Measurements from ENCODE around the gene NEUROG1.
A peak's percentile ranks its signal among the peaks of the same experiment; 100 is the strongest.

The NEUROG1 gene

DNA sequence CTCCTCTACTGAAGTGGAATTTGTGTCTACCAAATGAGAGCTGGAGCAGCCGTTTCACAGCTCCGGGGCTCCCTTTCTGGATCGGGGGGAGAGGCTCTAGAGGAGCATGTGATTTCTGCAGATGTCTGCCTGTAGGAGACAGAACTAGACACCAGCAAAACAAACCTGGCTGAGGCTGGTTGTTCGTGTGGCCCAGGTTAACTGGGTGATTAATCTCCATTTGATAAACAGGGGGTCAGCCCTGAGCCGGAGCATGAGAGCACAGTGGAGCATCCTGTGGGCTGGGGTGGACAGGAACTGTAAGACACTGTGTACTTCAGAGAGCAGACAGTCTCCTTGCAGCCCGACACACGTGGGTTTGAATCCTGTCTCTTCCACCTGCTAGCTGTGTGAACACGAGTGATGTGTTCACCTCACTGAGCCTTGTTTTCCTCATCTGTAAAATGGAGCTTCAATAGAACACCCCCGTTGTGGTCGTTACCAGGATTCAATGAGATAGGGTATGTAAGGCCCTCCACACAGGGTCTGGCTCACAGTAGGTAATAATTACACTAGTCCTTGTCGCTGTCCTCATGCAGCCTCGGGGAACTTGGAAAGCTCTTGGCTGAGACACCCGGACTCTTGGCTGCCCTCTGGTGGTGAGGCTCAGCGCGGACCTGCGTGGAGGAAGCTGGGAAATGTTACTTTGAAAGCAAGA is 30.1 kb upstream of the NEUROG1 start:
- H3K4me3 ChIP-seq (ENCODE audit: low read depth, low read length), result no peak overlapping the region
- DNase-seq (ENCODE audit: low read depth), result no peak

GRCh38 chr5:135565266-135565665 is 29.5 kb upstream of the NEUROG1 start:
- no peak for DNase-seq (ENCODE audit: low read depth)
- no peak overlapping the region for H3K4me3 ChIP-seq (ENCODE audit: low read depth, low read length)

GRCh38 chr5:135564331-135564730 is 28.6 kb upstream of the NEUROG1 start:
- no peak for DNase-seq (ENCODE audit: low read depth)
- no peak overlapping the region for H3K4me3 ChIP-seq (ENCODE audit: low read depth, low read length)

DNA sequence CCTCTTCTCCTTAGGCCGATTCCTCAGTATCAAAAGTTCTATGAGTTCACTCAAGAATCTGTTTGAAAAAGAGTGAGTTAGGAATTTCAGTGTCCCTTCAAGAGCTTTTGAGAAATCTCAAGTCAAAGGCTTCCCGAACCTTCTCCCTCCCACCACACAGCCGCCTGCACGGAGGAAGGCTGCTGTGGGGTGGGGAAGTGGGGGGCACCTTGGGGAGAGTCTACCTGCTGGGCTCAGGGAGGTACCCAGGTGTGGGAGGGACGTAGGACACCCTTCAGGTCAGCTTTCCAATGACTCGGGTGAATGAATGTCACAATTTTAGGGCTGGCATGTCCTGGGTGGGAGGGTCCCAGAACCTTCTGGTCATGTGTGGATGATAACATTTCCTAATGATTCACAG is 25.5 kb upstream of the NEUROG1 start:
- H3K4me3 ChIP-seq (ENCODE audit: low read depth, low read length), result no peak overlapping the region
- DNase-seq (ENCODE audit: low read depth), result no peak

DNA sequence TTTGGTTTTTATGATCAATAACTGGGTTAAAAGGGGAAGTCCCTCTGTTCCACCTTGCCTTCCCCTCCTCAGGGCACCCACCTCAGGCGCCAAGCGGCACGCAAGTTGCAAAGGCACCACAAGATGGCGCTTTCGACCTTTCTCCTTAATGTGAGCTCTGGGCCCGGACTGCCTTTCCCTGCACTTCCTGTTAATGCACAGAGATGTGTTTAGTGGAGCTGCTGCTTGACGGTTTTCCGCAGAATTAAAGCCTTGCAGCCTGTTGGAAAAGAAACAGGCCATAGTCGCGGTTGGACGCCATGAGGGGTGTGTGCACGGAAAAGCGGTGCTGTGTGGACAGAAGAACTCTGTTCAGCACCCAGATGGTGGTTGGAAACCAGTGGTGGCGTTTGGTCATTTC is 25.1 kb upstream of the NEUROG1 start:
- peak; percentile 24 for DNase-seq (ENCODE audit: low read depth)
- no peak overlapping the region for H3K4me3 ChIP-seq (ENCODE audit: low read depth, low read length)

- H3K4me3 ChIP-seq (ENCODE audit: low read depth, low read length), result no peak overlapping the region
- no peak for DNase-seq (ENCODE audit: low read depth)
These were observed 23.6 kb upstream of the NEUROG1 start for GRCh38 chr5:135559354-135559753.

- DNase-seq (ENCODE audit: low read depth), result no peak
- no peak overlapping the region for H3K4me3 ChIP-seq (ENCODE audit: low read depth, low read length)
These were observed 21.5 kb upstream of the NEUROG1 start for GRCh38 chr5:135557076-135557838.

DNA sequence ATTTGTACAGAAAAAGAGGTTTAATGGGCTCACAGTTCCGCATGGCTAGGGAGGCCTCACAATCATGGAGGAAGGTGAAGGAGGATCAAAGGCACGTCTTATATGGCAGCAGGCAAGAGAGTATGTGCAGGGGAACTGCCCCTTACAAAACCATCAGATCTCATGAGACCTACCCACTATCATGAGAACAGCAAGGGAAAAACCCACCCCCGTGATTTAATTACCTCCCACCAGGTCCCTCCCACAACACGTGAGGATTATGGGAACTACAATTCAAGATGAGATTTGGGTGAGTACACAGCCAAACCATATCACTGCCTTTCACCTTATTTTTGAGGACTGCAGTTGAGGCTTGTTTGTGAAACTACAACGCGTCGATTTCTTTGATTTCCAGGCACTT is 20.9 kb upstream of the NEUROG1 start:
- no peak overlapping the region for H3K4me3 ChIP-seq (ENCODE audit: low read depth, low read length)
- DNase-seq (ENCODE audit: low read depth), result no peak

GRCh38 chr5:135555530-135555929 is 19.8 kb upstream of the NEUROG1 start:
- no peak overlapping the region for H3K4me3 ChIP-seq (ENCODE audit: low read depth, low read length)
- DNase-seq (ENCODE audit: low read depth), result no peak

DNA sequence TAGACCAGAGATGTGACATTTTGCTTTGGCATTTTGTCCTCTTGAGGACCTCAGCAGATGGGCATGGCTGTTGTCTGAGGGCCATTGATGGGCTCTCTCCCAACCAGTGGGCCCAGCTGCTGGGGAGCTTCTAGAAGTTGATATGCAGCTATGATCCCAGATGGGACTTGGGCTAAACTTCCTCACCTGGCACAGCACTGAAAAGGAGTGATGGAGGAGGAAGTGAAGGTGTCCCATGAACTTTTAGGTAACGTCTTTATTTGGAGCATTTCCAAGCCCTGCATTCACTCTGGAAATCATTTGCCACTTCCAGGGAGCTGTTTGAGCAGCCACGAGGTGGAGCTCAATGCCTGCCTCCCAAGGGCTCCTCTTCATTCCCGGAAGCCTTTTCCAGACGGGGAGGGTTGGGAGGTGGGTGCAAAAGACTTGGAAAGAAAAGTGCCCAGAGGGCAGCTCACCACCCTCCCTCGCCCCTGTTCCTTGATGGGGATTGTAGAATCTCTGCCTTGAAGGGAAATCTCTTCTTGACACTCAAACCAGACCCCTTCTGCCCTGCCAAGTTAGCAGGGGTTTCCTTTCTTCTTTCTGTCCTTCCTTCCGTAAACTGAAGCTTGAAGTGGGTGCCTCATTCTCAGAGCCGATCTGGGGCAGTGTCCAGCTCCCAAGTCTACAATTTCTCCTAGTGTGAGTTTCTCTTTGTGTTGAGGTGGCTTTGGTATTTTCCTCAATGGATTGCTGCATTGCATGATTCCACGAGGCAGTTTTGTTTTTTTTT is 18.1 kb upstream of the NEUROG1 start:
- no peak for DNase-seq (ENCODE audit: low read depth)
- H3K4me3 ChIP-seq (ENCODE audit: low read depth, low read length), result no peak overlapping the region

- DNase-seq (ENCODE audit: low read depth), result peak; percentile 30
- H3K4me3 ChIP-seq (ENCODE audit: low read depth, low read length), result no peak overlapping the region
These were observed 16.1 kb upstream of the NEUROG1 start for GRCh38 chr5:135551593-135552447.

DNA sequence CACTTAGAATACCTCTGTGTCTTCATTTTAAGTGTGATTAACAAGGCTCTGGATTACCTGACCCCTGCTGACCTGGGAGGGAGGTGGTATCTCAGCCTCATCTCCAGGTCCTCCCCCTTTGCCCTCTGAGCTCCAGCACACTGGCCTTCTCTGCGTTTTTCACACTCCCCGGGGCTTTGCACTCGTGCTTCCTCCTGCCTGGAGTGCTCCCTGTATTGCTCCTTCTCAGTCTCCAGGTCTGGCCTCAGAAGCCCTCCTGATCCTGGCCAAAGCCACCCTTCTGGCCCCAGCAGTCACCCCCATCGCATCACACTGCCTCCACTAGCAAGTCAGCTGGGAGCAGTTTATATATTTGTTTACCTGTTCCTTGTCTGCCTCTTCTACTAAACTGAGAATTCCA is 13.6 kb upstream of the NEUROG1 start:
- H3K4me3 ChIP-seq (ENCODE audit: low read depth, low read length), result no peak overlapping the region
- no peak for DNase-seq (ENCODE audit: low read depth)

DNA sequence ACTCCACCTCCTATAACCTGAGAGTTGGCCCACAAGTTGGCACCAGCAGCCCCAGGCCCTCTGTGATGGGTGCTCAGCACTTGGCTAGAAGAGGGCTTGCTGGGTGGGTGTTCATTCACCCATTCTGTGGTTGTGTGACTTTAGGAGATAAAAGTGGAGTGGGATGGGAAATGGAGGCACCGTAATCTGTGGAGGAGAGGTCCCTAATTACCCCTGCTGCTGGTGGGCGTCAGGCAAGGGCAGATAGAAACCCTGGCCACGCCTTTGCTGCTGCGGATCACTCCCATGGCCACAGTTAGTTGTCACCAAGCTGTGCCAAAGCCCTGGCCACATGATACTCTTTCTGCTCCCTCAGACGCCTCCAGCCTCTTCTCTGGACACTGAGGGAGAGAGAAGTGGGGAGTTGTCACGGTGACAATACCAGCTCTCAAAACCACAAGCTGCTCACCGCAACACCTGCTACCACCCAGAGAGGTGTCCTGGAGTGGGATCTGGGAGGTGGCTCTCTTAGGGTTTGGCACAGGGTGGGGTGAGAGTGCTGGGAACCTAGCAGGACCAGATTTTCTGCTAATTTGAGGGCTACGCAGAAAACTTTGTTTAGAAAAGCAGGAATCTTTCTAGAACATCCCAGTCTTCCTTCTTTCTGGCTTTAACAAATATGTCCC is 12.0 kb upstream of the NEUROG1 start:
- no peak for DNase-seq (ENCODE audit: low read depth)
- no peak overlapping the region for H3K4me3 ChIP-seq (ENCODE audit: low read depth, low read length)

DNA sequence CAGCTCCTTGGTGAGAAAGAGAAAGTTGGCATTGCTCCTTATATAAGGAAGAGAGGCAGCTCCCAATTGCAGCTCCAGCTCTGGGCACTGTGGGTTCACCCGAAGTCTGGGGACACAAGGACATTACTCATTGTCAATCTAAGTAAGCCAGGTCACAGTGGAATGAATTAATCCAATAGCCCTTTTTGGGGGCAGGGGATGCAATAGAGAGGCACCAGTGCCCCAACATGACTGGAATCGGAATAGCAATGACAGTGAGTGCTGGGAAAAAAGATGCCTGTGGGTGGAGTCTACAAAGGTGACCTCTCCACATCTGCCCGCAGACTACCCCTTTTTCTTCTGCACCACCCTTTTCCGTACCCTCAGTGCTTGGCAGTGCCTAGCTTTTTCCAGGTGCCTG is 11.1 kb upstream of the NEUROG1 start:
- no peak overlapping the region for H3K4me3 ChIP-seq (ENCODE audit: low read depth, low read length)
- DNase-seq (ENCODE audit: low read depth), result no peak

GRCh38 chr5:135546101-135546500 is 10.3 kb upstream of the NEUROG1 start:
- H3K4me3 ChIP-seq (ENCODE audit: low read depth, low read length), result no peak overlapping the region
- no peak for DNase-seq (ENCODE audit: low read depth)

- no peak overlapping the region for H3K4me3 ChIP-seq (ENCODE audit: low read depth, low read length)
- no peak for DNase-seq (ENCODE audit: low read depth)
These were observed 9.3 kb upstream of the NEUROG1 start for GRCh38 chr5:135545099-135545498.

DNA sequence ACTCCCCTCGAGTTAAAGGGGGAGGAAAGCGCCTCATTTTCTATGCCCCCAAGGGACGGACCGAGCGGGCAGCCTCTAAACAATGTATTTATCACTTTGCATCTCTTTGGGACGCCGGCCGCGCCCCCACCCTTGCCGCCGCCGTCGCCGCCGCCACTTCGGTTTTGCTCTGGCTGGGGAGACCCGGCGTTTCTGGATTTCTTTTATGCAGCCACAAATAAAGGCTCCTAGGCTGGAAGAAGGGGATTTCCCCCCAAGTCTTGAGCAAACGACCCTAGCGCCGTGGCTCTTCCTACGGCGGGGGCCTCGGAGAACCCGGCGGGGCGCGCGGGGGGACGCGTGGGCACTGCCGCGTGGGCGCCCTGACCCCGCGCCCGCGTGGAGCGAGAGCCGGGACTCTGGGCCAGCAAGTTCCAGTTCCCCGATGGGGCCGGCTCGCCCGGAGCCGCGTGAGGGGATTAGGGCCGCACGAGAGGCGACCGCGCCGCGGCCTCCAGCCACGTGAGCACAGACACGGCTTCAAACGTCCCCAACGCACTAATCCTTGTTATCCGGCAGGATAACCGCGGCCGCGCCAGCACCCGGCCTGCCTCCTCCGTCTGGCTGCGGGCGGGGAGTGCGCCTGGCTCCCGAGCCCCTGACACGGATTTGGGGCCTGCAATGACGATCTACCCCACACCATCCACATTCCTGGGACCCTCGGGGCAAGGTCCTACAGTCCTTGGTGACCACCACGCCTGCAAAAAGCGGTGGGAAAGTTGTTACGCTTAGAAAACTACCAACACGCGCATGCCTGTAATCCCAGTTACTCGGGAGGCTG is 7.9 kb upstream of the NEUROG1 start:
- DNase-seq (ENCODE audit: low read depth), result no peak
- H3K4me3 ChIP-seq (ENCODE audit: low read depth, low read length), result peak overlapping the region; percentile 11

GRCh38 chr5:135543001-135543484 is 7.3 kb upstream of the NEUROG1 start:
- DNase-seq (ENCODE audit: low read depth), result no peak
- no peak overlapping the region for H3K4me3 ChIP-seq (ENCODE audit: low read depth, low read length)
